OCI-LY1 (cell line): ENCODE data around the gene TMC5.
A peak's percentile ranks its signal among the peaks of the same experiment; 100 is the strongest.

Experiments
- CTCF ChIP-seq: fragments of 200-600 bp; sonication (generic), shearing (Covaris generic); IDR thresholded peaks from 2 replicates; pipeline ENCODE4 v1.5.1; 2017; ENCODE audit warnings: mild to moderate bottlenecking, antibody characterized with exemption, low read length, moderate library complexity, mixed read lengths
- EZH2 ChIP-seq: fragments of 200-600 bp; sonication (generic), shearing (Covaris generic); IDR thresholded peaks from 2 replicates; pipeline ENCODE4 v1.8.0; 2017; ENCODE audit warnings: borderline replicate concordance, mixed run types, mild to moderate bottlenecking, antibody characterized with exemption, low read length, moderate library complexity, mixed read lengths

GRCh38 chr16:19389246-19389645 is 28.4 kb upstream of the TMC5 start:
- TF ChIP-seq CTCF (peak; percentile 67), EZH2 (no peak)
